ENCODE results near the gene TMEM229B.

DNA sequence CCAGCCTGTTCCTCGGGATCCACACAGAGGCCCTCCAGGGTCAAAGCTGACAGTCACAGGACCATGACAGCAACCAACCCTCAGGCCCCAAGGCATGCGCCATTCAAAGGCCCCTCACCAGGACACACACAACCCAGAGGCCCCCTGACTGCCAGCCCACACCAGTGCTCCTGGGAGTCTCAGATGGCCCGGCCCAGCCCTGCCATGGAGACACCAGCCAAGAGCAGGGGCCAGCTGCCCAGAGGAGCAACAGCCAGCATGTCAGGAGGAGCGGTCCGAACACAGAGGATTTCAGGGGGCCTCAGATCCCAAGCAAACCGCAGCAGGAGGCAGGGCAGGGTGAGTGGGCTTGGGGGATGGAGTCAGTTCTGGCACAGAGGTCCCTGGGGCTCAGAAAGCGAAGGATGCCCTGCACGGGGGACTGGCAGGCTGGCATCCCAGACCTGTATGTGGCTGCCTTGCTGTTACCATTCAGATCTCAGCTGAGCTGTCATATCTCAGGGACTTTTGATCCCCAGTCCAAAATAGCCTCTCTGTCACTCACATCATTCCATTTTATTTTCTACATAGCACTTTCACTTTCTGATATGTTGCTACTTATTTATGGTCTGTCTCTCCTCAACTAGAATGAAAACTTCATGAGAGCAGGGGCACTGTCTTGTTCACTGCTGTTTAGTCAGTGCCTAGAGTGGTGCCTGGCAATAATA lies 4.8 kb downstream of the TMEM229B start:
- TF ChIP-seq, protein P1, sequence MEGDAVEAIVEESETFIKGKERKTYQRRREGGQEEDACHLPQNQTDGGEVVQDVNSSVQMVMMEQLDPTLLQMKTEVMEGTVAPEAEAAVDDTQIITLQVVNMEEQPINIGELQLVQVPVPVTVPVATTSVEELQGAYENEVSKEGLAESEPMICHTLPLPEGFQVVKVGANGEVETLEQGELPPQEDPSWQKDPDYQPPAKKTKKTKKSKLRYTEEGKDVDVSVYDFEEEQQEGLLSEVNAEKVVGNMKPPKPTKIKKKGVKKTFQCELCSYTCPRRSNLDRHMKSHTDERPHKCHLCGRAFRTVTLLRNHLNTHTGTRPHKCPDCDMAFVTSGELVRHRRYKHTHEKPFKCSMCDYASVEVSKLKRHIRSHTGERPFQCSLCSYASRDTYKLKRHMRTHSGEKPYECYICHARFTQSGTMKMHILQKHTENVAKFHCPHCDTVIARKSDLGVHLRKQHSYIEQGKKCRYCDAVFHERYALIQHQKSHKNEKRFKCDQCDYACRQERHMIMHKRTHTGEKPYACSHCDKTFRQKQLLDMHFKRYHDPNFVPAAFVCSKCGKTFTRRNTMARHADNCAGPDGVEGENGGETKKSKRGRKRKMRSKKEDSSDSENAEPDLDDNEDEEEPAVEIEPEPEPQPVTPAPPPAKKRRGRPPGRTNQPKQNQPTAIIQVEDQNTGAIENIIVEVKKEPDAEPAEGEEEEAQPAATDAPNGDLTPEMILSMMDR (IDR thresholded peaks at IDR 0.05) = no peak
- TF ChIP-seq TFCP2L1 (CRISPR knock-in tag; IDR thresholded peaks at IDR 0.05) = no peak
- TF ChIP-seq JUN (IDR thresholded peaks at IDR 0.05) = no peak
- TF ChIP-seq ZFP36 (IDR thresholded peaks at IDR 0.05; ENCODE audit: borderline replicate concordance, partially characterized antibody) = no peak
- TF ChIP-seq MAFK (IDR thresholded peaks at IDR 0.05; ENCODE audit: partially characterized antibody) = no peak

Measured in A549 (cell line).